ENCODE results near the gene NACC2. TPM values are rescaled to one million over a fixed set of nuclear protein-coding genes. Genes with fewer than 3 reads are reported as not detected.
A peak's percentile ranks its signal among the peaks of the same experiment; 100 is the strongest.

The NACC2 gene
- total and polyA plus RNA-seq, 2 of the 8 experiments (the other 6 are each of a cell fraction or from before 2014, with no cell fraction given) = 8.3 to 14.0 TPM

DNA sequence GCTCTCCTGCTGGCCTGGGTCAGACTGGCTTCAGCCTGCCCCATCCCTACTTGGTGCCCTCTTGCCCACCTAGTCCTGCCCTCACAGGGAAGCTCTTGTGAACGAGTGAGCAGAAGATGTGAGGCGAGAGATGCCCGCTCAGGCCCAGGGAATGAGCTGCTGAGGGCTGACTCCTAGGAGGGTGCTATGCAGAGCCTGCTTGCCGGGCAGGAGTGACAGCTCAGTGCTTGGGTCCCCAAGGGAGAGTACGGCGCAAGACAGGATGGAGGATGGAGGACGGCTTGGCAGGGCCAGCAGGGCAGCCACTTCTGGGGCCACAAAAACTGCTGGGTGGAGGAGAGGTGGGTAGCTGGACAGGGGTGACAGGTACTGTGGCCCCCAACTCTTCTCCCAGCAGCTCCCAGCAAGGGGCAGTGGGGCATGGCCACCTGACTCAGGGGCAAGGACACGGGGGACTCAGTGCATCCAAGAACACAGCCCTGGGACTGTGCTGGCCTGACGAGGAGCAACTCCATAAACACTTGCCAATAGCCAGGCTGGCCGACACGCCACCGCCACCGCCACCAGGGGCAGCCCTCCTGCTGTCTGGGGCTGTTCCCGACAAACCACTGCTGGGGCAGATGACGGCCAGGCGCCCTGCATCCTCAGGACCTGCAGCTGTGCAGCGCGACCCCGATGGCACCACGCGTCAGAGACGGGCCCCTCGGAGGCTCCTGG, 78.4 kb downstream of the NACC2 start:
- H2BK5ac ChIP-seq (ENCODE audit: low read depth, low read length) = no peak overlapping the region
- 95% methylated on average over 20 of the region's 23 CpGs; no CpG with 5 or more reads in 1 of the 2 experiments for WGBS, 2 experiments (ENCODE audit: extremely low coverage in 1 of 2, insufficient coverage in 1 of 2, insufficient read length in 1 of 2, insufficient replicate concordance in 2 of 2, low coverage in 1 of 2, low lambda C conversion rate in 2 of 2, missing lambda C conversion rate in 1 of 2)
- ChIA-PET POLR2A (ENCODE audit: partially characterized antibody) (interaction anchor here (1.2 to 1.5 kb wide), 2 partner anchors 28 to 94 kb away, joined by 3 read pairs; no protein-coding TSS in a partner anchor), CTCF (ENCODE audit: partially characterized antibody) (interaction anchor here (1.2 to 1.6 kb wide), 5 partner anchors 43 to 106 kb away, joined by 3 to 6 read pairs (median 3); no protein-coding TSS in a partner anchor)
- H3K23me2 ChIP-seq (ENCODE audit: low read depth, low read length) = no peaks in the 10 kb centered on the region
- no peaks in the 10 kb centered on the region for H3K9me3 ChIP-seq (ENCODE audit: insufficient read depth in 2 of 2, low read depth in 1 of 2, low read length in 1 of 2)
- H4K20me1 ChIP-seq (replicated peaks in 1 of 2; ENCODE audit: control insufficient read depth in 1 of 2, insufficient read depth in 2 of 2, low read length in 2 of 2) = peaks cover 0 to 6% of the 10 kb centered on the region in 2 experiments
- no peak overlapping the region for H4K5ac ChIP-seq (ENCODE audit: insufficient read length, low read depth, low read length)
- no peak overlapping the region for H3K4me3 ChIP-seq (ENCODE audit: extremely low read depth in 1 of 4, insufficient read depth in 2 of 4, low read depth in 3 of 4, low read length in 4 of 4)
- no peak overlapping the region for H2AFZ ChIP-seq (ENCODE audit: low read length)
- no peak overlapping the region for H3K27ac ChIP-seq (ENCODE audit: low read depth, low read length)
- no peak overlapping the region for H3K56ac ChIP-seq (replicated peaks; ENCODE audit: insufficient read length, low read depth, low read length)
- no peak overlapping the region for H2BK20ac ChIP-seq (ENCODE audit: low read length)
- no peaks in the 10 kb centered on the region; a peak in 1 of 7 replicates for H3K27me3 ChIP-seq (replicated peaks in 1 of 4; ENCODE audit: control insufficient read depth in 3 of 4, extremely low read depth in 1 of 4, insufficient read depth in 3 of 4, low read length in 3 of 4)
- H3K36me3 ChIP-seq (ENCODE audit: control insufficient read depth in 2 of 4, insufficient read depth in 4 of 4, low read length in 3 of 4) = no peaks in the 10 kb centered on the region; a peak in 1 of 8 replicates
- no peak overlapping the region for H3K23ac ChIP-seq (ENCODE audit: insufficient read length)
- H2BK12ac ChIP-seq (ENCODE audit: low read depth, low read length) = no peak overlapping the region
- H3K18ac ChIP-seq (ENCODE audit: extremely low read depth, low read length) = 0 out of 2 replicates have a peak overlapping the region, but pooled peaks have one; percentile 10
- H3K9ac ChIP-seq (replicated peaks in 1 of 4; ENCODE audit: extremely low read depth in 1 of 4, low read depth in 3 of 4, low read length in 3 of 4) = no peak overlapping the region
- FAIRE-seq (no peak), DNase-seq (ENCODE audit: low read depth in 1 of 2, low spot score in 2 of 2) (no peak)
- peaks cover 4 to 33% (median 26%) of the 10 kb centered on the region in 4 experiments for H3K4me1 ChIP-seq (replicated peaks in 1 of 4; ENCODE audit: control insufficient read depth in 3 of 4, insufficient read depth in 4 of 4, low read length in 3 of 4)
- no peak for TF ChIP-seq ZNF274 (IDR thresholded peaks at IDR 0.05; ENCODE audit: borderline replicate concordance, extremely low read depth, low read length)
- TF ChIP-seq GABPA (IDR thresholded peaks at IDR 0.05; ENCODE audit: borderline replicate concordance, insufficient read depth, low read length) = no peak
- TF ChIP-seq, protein P1, sequence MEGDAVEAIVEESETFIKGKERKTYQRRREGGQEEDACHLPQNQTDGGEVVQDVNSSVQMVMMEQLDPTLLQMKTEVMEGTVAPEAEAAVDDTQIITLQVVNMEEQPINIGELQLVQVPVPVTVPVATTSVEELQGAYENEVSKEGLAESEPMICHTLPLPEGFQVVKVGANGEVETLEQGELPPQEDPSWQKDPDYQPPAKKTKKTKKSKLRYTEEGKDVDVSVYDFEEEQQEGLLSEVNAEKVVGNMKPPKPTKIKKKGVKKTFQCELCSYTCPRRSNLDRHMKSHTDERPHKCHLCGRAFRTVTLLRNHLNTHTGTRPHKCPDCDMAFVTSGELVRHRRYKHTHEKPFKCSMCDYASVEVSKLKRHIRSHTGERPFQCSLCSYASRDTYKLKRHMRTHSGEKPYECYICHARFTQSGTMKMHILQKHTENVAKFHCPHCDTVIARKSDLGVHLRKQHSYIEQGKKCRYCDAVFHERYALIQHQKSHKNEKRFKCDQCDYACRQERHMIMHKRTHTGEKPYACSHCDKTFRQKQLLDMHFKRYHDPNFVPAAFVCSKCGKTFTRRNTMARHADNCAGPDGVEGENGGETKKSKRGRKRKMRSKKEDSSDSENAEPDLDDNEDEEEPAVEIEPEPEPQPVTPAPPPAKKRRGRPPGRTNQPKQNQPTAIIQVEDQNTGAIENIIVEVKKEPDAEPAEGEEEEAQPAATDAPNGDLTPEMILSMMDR (IDR thresholded peaks at IDR 0.05; ENCODE audit: control extremely low read depth in 1 of 3, insufficient read depth in 1 of 3, low read depth in 1 of 3, low read length in 3 of 3) = peak in 1 of 3 experiments; percentile 30; a peak in 1 of 4 replicates
- TF ChIP-seq FOSL1 (IDR thresholded peaks at IDR 0.05; ENCODE audit: insufficient read depth, low read depth, low read length) = no peak
- no peak overlapping the region for H4K8ac ChIP-seq (ENCODE audit: extremely low read depth, insufficient read depth, low read length)
- H3K4ac ChIP-seq (replicated peaks; ENCODE audit: insufficient read length, low read depth, low read length) = peak overlapping the region; percentile 41
- peak overlapping the region; percentile 16; the same call in 1 of the 2 replicates for H2AK5ac ChIP-seq (ENCODE audit: low read depth, low read length)
- no peak overlapping the region for H2BK120ac ChIP-seq (replicated peaks; ENCODE audit: low read depth, low read length)
- H4K91ac ChIP-seq (replicated peaks; ENCODE audit: insufficient read length, low read length) = peak overlapping the region; percentile 32
- H3K14ac ChIP-seq (ENCODE audit: insufficient read length) = no peak overlapping the region
- peaks cover 5% of the 10 kb centered on the region for H3K79me1 ChIP-seq (ENCODE audit: low read depth, low read length)
- 0 out of 2 replicates have a peak overlapping the region, but pooled peaks have one; percentile 46 for H2BK15ac ChIP-seq (ENCODE audit: low read length)
- H3K4me2 ChIP-seq (ENCODE audit: insufficient read depth in 1 of 2, low read depth in 2 of 2, low read length in 2 of 2) = no peak overlapping the region
- peaks cover 0 to 4% of the 10 kb centered on the region in 2 experiments; a peak in 2 of 4 replicates for H3K79me2 ChIP-seq (ENCODE audit: control insufficient read depth in 1 of 2, insufficient read depth in 2 of 2, low read length in 2 of 2)
